Measurements from ENCODE around the gene YIPF2.

Gene YIPF2

GRCh38 chr19:10872546-10873107 lies 55.8 kb downstream of the YIPF2 start:
- DNase-seq: no peak
